DMS 273 (cell line): ENCODE results near the gene GSPT2.
A peak's percentile ranks its signal among the peaks of the same experiment; 100 is the strongest.
"Not testable (repeated sequence)": the region's sequence is repeated elsewhere in the genome, so short reads cannot be mapped to it uniquely, and the experiment has no call there.

Experiments used
- DNase-seq: peaks from one replicate; lab custom pipeline; 2025; ENCODE audit not compliant: unreplicated experiment; lab: John Stamatoyannopoulos, UW

GSPT2 gene

GRCh38 chrX:51743179-51743957, at the start of gene GSPT2:
GSPT2 (plus strand) TSS chrX:51743442; CDS start chrX:51743627, 185 bp downstream.
- DNase-seq = peak; percentile 16

- no peak for DNase-seq
Measured at GRCh38 chrX:51694254-51694653, 49.0 kb upstream of the GSPT2 start.

DNA sequence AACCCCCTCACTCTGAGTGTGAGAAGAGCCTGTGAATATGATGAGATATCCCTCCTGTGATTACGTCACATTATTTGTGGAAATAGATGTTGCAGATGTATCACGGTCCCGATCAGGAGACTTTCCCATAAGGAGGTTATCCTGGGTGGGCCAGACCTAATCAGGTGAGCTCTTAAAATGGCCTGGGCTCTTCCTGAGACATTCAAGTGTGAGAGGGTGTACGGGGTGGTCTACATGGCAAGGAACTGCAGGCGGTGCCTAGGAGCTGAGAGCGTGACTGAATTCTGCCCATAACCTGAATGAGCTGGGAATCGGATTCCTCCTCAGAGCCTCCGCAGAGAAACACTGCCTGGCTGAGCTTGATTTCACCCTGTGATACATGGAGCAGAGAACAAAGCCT, 45.8 kb upstream of the GSPT2 start:
- DNase-seq = no peak

GRCh38 chrX:51710277-51711164, 32.7 kb upstream of the GSPT2 start, which contains the start of gene CENPVL1:
CENPVL1 (plus strand) TSS chrX:51710512; CDS start chrX:51710512, 0 bp downstream.
- not testable (repeated sequence) for DNase-seq

- not testable (repeated sequence) for DNase-seq
Measured at GRCh38 chrX:51712943-51713647, 30.1 kb upstream of the GSPT2 start.

GRCh38 chrX:51728202-51728601, 15.0 kb upstream of the GSPT2 start:
- DNase-seq = no peak

DNA sequence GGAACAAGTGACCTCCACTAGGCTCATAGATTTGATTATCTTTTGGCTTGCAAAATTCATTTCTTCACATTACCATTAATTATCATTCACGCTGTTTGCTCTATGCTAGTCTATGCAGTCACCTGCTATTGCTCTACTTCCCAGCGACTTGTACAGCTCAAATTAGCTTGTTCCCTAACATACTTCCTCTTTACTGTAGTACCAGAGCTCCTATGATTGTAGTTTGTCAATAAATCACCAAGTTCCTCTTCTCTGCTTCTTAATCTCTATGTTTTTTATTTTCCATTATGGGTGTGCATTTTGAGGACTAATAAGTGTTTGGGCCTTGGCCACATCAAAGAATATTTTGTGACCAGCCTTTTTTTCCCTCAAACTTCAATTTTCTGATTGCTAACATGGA, 6.2 kb upstream of the GSPT2 start:
- DNase-seq = no peak

DNA sequence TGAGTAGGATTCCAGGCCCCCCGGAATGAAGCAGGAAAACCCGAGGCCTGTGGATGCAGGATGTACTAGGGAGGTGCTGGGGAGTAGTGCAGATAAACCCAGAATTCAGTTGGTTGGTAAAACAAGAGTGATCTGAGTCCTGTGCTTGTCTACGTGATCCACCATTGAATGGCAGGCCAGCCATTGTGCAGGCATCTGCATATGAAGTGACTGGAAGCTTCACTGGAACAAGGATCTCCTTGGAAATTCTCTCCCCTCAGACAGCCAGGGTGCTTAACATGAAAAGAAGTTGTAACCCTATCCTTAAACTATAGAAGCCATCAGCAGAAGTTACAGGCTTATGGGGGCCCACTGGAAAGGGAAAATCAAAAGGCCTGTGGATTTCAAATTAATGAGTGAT, 656 bp upstream of the GSPT2 start:
- no peak for DNase-seq

DNA sequence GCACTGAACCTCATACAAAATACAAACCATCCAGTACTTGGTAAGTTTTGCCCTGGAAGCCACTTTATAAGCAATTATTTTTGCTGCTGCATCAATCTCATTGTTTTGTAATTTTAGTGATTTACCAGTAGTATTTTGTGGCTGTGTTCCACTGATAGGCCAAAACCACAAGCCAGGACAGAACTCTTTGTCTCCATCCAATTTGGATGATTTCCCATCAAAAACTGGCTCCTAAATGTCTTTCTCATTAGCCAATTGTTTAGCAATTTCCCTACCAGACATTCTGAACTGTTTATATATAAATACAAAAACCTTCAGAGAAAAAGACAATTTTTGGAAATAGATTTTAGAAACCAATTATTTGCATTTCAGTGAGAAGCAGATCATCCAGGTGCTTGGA, 4.4 kb downstream of the GSPT2 start:
- DNase-seq = no peak

GRCh38 chrX:51759055-51759839, 16.0 kb downstream of the GSPT2 start:
- no peak for DNase-seq

DNA sequence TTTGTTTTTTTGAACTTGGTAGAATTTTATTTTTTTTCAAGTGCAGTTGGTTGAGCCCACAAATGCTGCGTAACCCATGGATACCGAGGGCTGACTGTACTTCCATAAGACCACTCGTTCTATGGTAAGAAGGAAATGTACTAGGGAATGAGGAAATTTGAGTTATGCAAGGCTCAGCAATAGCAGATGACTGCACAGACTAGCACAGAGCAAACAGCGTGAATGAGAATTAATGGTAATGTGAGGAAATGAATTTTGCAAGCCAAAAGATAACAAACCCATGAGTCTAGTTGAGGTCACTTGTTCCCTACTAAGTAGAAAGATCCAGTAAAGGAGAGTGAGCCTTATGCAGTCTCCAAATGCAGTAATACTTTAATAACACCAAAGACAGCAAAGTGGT, 17.4 kb downstream of the GSPT2 start:
- no peak for DNase-seq

GRCh38 chrX:51766546-51766945, 23.3 kb downstream of the GSPT2 start:
- DNase-seq = no peak

DNA sequence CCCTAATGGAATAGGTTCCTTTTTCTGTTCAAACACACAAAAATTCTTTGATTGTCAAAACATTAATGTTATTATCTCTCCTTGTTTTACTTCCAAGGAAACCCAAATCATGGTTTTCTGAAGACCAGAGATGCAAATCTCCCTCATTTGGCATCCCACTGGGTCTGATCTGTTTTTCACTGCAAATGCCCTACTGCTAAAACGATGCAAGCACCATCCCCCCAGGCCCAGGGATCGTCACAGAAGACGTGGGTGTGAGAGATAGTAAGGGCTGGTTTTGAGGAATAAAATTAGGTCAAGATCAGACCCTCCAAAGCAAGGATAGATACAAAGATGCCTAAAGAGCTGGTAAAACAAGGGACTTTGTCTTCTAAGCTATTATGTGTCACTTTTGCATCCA, 33.6 kb downstream of the GSPT2 start:
- DNase-seq = no peak

- DNase-seq = no peak
Measured at GRCh38 chrX:51779306-51779705, 36.1 kb downstream of the GSPT2 start.

- DNase-seq = no peak
Measured at GRCh38 chrX:51795136-51795535, 51.9 kb downstream of the GSPT2 start.
